HEK293 (cell line): ENCODE measurements around the gene PLCL1.

Source experiments
- ATF2 ChIP-seq: fragments of 450-650 bp; formaldehyde crosslinking; IDR thresholded peaks from 2 replicates; pipeline ENCODE4 v1.5.1; 2016; ENCODE audit warnings: missing biosample characterization, missing genetic modification characterization, low read depth
- CTCF ChIP-seq: fragments of 450-650 bp; formaldehyde crosslinking; IDR thresholded peaks from 2 replicates; pipeline ENCODE4 v1.5.1; 2016; ENCODE audit warnings: missing biosample characterization, missing genetic modification characterization
- ELK4 ChIP-seq: IDR thresholded peaks from 2 replicates; pipeline ENCODE4 v1.6.1; 2011; ENCODE audit warnings: mild to moderate bottlenecking, low read depth, low read length, borderline replicate concordance
- PRDM10 ChIP-seq: fragments of 450-650 bp; formaldehyde crosslinking; IDR thresholded peaks from 2 replicates; pipeline ENCODE4 v1.5.1; 2016; ENCODE audit warnings: missing biosample characterization, missing genetic modification characterization
- PRDM2 ChIP-seq: fragments of 450-650 bp; formaldehyde crosslinking; IDR thresholded peaks from 2 replicates; pipeline ENCODE4 v1.5.1; 2016; ENCODE audit warnings: missing biosample characterization, missing genetic modification characterization, borderline replicate concordance
- PRDM4 ChIP-seq: fragments of 450-650 bp; formaldehyde crosslinking; IDR thresholded peaks from 2 replicates; pipeline ENCODE4 v1.5.1; 2017; ENCODE audit warnings: missing biosample characterization, missing genetic modification characterization
- YY1 ChIP-seq: fragments of 450-650 bp; formaldehyde crosslinking; IDR thresholded peaks from 2 replicates; pipeline ENCODE4 v1.5.1; 2018; ENCODE audit warnings: missing biosample characterization, missing genetic modification characterization
- ZBTB11 ChIP-seq: fragments of 450-650 bp; formaldehyde crosslinking; conservative IDR thresholded peaks from 2 replicates; pipeline ENCODE4 v1.5.1; 2016; ENCODE audit warnings: low read depth, missing biosample characterization, missing genetic modification characterization
- ZBTB49 ChIP-seq: fragments of 450-650 bp; formaldehyde crosslinking; IDR thresholded peaks from 2 replicates; pipeline ENCODE4 v1.5.1; 2016; ENCODE audit warnings: missing biosample characterization, missing genetic modification characterization, low read depth
- ZNF560 ChIP-seq: fragments of 450-650 bp; formaldehyde crosslinking; IDR thresholded peaks from 2 replicates; pipeline ENCODE4 v1.5.1; 2017; ENCODE audit warnings: missing biosample characterization, missing genetic modification characterization, borderline replicate concordance
- ZNF624 ChIP-seq: fragments of 450-650 bp; formaldehyde crosslinking; IDR thresholded peaks from 2 replicates; pipeline ENCODE4 v1.5.1; 2017; ENCODE audit warnings: missing biosample characterization, missing genetic modification characterization
- ZNF664 ChIP-seq: fragments of 450-650 bp; formaldehyde crosslinking; IDR thresholded peaks from 2 replicates; pipeline ENCODE4 v1.5.1; 2016; ENCODE audit warnings: missing biosample characterization, missing genetic modification characterization

- TF ChIP-seq ZBTB11 (tag by site-specific recombination) = no peak
- TF ChIP-seq CTCF (tag by site-specific recombination) = no peak
- no peak for TF ChIP-seq ZNF560
- no peak for TF ChIP-seq YY1 (tag by site-specific recombination)
- TF ChIP-seq ZNF624 = no peak
- no peak for TF ChIP-seq PRDM4 (tag by site-specific recombination)
- no peak for TF ChIP-seq ZBTB49
- no peak for TF ChIP-seq ELK4
- no peak for TF ChIP-seq PRDM2 (tag by site-specific recombination)
- no peak for TF ChIP-seq ZNF664 (tag by site-specific recombination)
- no peak for TF ChIP-seq PRDM10 (tag by site-specific recombination)
- no peak for TF ChIP-seq ATF2 (tag by site-specific recombination)
These were observed 137.3 kb downstream of the PLCL1 start for GRCh38 chr2:197941715-197942114.
